GM23338 (cell line): ENCODE measurements around the gene TTC27. TPM values are rescaled to one million over a fixed set of nuclear protein-coding genes. Genes with fewer than 3 reads are reported as not detected.
A peak's percentile ranks its signal among the peaks of the same experiment; 100 is the strongest.

Source experiments
- ATAC-seq: fragments of 200-7000 bp; cut with Tn5 transposase; 3 replicates; pipeline ENCODE4 v1.9.1; 2020
- DNase-seq: peaks from one replicate; pipeline ENCODE4 v3.0.0-alpha.2; 2015; ENCODE audit warnings: low spot score
- H2AFZ ChIP-seq: fragments of 200-600 bp; sonication (generic); 2 replicates; pipeline ENCODE4 v1.8.0; 2016; ENCODE audit warnings: antibody characterized with exemption, mild to moderate bottlenecking, moderate library complexity
- H3F3A ChIP-seq: fragments of 200-600 bp; sonication (generic); replicated peaks from 2 replicates; pipeline ENCODE4 v1.8.0; 2017; ENCODE audit warnings: antibody characterized with exemption, mixed run types, low read depth
- H3K27ac ChIP-seq: fragments of 200-600 bp; sonication (generic); 2 replicates; pipeline ENCODE4 v1.6.1; 2016; ENCODE audit warnings: low read depth
- H3K27me3 ChIP-seq: fragments of 200-600 bp; sonication (generic); 2 replicates; pipeline ENCODE4 v1.8.0; 2016; ENCODE audit warnings: mild to moderate bottlenecking, mixed run types, moderate library complexity; ENCODE audit not compliant: insufficient read depth
- H3K36me3 ChIP-seq: fragments of 200-600 bp; sonication (generic); 2 replicates; pipeline ENCODE4 v1.8.0; 2016; ENCODE audit warnings: mild to moderate bottlenecking; ENCODE audit not compliant: insufficient read depth
- H3K4me1 ChIP-seq: fragments of 200-600 bp; sonication (generic); 2 replicates; pipeline ENCODE4 v1.8.0; 2016; ENCODE audit warnings: mild to moderate bottlenecking, moderate library complexity; ENCODE audit not compliant: insufficient read depth
- H3K4me2 ChIP-seq: fragments of 200-600 bp; sonication (generic); 2 replicates; pipeline ENCODE4 v1.7.1; 2017; ENCODE audit warnings: mixed run types
- H3K4me3 ChIP-seq: fragments of 200-600 bp; sonication (generic); 2 replicates; pipeline ENCODE4 v1.6.1; 2016; ENCODE audit warnings: mixed run types
- H3K79me2 ChIP-seq: fragments of 200-600 bp; sonication (generic); replicated peaks from 2 replicates; pipeline ENCODE4 v1.8.0; 2017; ENCODE audit warnings: mild to moderate bottlenecking; ENCODE audit not compliant: insufficient read depth
- H3K9me2 ChIP-seq: fragments of 200-600 bp; sonication (generic); 2 replicates; pipeline ENCODE4 v1.8.0; 2017; ENCODE audit not compliant: insufficient read depth
- H4K20me1 ChIP-seq: fragments of 200-600 bp; sonication (generic); replicated peaks from 2 replicates; pipeline ENCODE4 v1.8.0; 2017; ENCODE audit warnings: mild to moderate bottlenecking; ENCODE audit not compliant: insufficient read depth
- H3K27ac Mint-ChIP-seq: 2 replicates; pipeline ENCODE4 v1.8.0; 2020; ENCODE audit warnings: inconsistent platforms, mild to moderate bottlenecking, moderate library complexity, mixed read lengths
- H3K27me3 Mint-ChIP-seq: 3 replicates; pipeline ENCODE4 v1.8.0; 2022; ENCODE audit warnings: low read depth, mild to moderate bottlenecking, moderate library complexity, mixed read lengths, inconsistent platforms; ENCODE audit not compliant: insufficient read depth, poor library complexity
- H3K36me3 Mint-ChIP-seq: 3 replicates; pipeline ENCODE4 v1.8.0; 2021; ENCODE audit warnings: low read depth, mild to moderate bottlenecking, inconsistent platforms, moderate library complexity, mixed read lengths
- H3K4me1 Mint-ChIP-seq: 3 replicates; pipeline ENCODE4 v1.8.0; 2020; ENCODE audit warnings: mild to moderate bottlenecking, inconsistent platforms, mixed read lengths
- H3K4me3 Mint-ChIP-seq: 3 replicates; pipeline ENCODE4 v1.8.0; 2021; ENCODE audit warnings: moderate library complexity, mild to moderate bottlenecking, inconsistent platforms, mixed read lengths
- H3K9me3 Mint-ChIP-seq: 3 replicates; pipeline ENCODE4 v1.8.0; 2020; ENCODE audit warnings: moderate library complexity, mild to moderate bottlenecking, inconsistent platforms, mixed read lengths
- CREB1 ChIP-seq: fragments of 250-450 bp; sonication (Bioruptor Pico); IDR thresholded peaks from 2 replicates; pipeline ENCODE4 v1.5.0; 2020; ENCODE audit warnings: low read depth, mild to moderate bottlenecking, moderate library complexity
- ETS1 ChIP-seq: IDR thresholded peaks from 2 replicates; pipeline ENCODE4 v1.6.1; 2016; ENCODE audit warnings: antibody characterized with exemption
- EZH2 ChIP-seq: fragments of 200-600 bp; sonication (generic); IDR thresholded peaks from one replicate; pipeline ENCODE4 v1.8.0; 2017; ENCODE audit warnings: antibody characterized with exemption, mild to moderate bottlenecking, low read depth; ENCODE audit not compliant: unreplicated experiment
- JUNB ChIP-seq: IDR thresholded peaks from one replicate; pipeline ENCODE4 v1.6.1; 2016; ENCODE audit warnings: antibody characterized with exemption; ENCODE audit not compliant: unreplicated experiment
- NANOG ChIP-seq: IDR thresholded peaks from 2 replicates; pipeline ENCODE4 v1.6.1; 2016; ENCODE audit warnings: antibody characterized with exemption, borderline replicate concordance
- STAT1 ChIP-seq: IDR thresholded peaks from one replicate; pipeline ENCODE4 v1.6.1; 2016; ENCODE audit warnings: antibody characterized with exemption; ENCODE audit not compliant: unreplicated experiment
- ZNF331 ChIP-seq: fragments of 250-450 bp; sonication (Bioruptor Pico); IDR thresholded peaks from 2 replicates; pipeline ENCODE4 v1.5.0; 2020; ENCODE audit warnings: low read depth, mild to moderate bottlenecking, moderate library complexity
- ZNF462 ChIP-seq: fragments of 250-450 bp; sonication (Bioruptor Pico); IDR thresholded peaks from 2 replicates; pipeline ENCODE4 v1.5.0; 2020; ENCODE audit warnings: mild to moderate bottlenecking, moderate library complexity
- polyA plus RNA-seq: library from polyadenylated mRNA; unstranded; fragments of >200 nt; fragmentation: Nextera tagmentation; extraction: Ambion mirVana; gene quantifications from 2 replicates; pipeline ENCODE4 v1.2.1, GENCODE V29; 2016
- total RNA-seq: library from RNA; depleted of rRNA; stranded (reverse); fragments of >200 nt; shearing (Covaris generic); gene quantifications from 2 replicates; pipeline ENCODE4 v1.2.3, GENCODE V29; 2014

The TTC27 gene
- total and polyA plus RNA-seq, 2 experiments from 2014 or later, result 11.8 to 41.3 TPM

GRCh38 chr2:32706815-32707579 lies 79.1 kb downstream of the TTC27 start:
- Histone ChIP-seq H3K36me3 (no peaks in the 10 kb centered on the region), H3K4me2 (no peak overlapping the region), H3K4me3 (no peak overlapping the region), H3K27me3 (no peaks in the 10 kb centered on the region), H2AFZ (no peak overlapping the region), H3K9me2 (no peaks in the 10 kb centered on the region), H4K20me1 (no peaks in the 10 kb centered on the region), H3K4me1 (no peaks in the 10 kb centered on the region), H3K27ac (peak overlapping the region; percentile 29; the same call in 1 of the 2 replicates), H3K79me2 (no peaks in the 10 kb centered on the region), H3F3A (no peaks in the 10 kb centered on the region)
- DNase-seq (no peak), ATAC-seq (no peak)
- no peak overlapping the region for H3K4me3 Mint-ChIP-seq
- H3K27ac Mint-ChIP-seq, result peak overlapping the region; percentile 67
- H3K4me1 Mint-ChIP-seq, result no peaks in the 10 kb centered on the region
- peaks cover 2% of the 10 kb centered on the region for H3K27me3 Mint-ChIP-seq
- no peaks in the 10 kb centered on the region for H3K9me3 Mint-ChIP-seq
- TF ChIP-seq EZH2 (no peak), CREB1 (CRISPR knock-in tag) (no peak), ZNF462 (no peak), JUNB (no peak), ZNF331 (CRISPR knock-in tag) (no peak), STAT1 (no peak), NANOG (no peak), ETS1 (no peak)
- H3K36me3 Mint-ChIP-seq, result no peaks in the 10 kb centered on the region; the same call in 2 of the 3 replicates
